ENCODE data around the gene BAIAP3. TPM values are rescaled to one million over a fixed set of nuclear protein-coding genes. Genes with fewer than 3 reads are reported as not detected.

The BAIAP3 gene
- total and polyA plus RNA-seq, 2 donors (not counting 3 experiments of a cell fraction or from before 2014, with no cell fraction given) = 0.36 to 0.66 TPM

GRCh38 chr16:1397779-1398178, 64.3 kb downstream of the BAIAP3 start:
- no peak for DNase-seq (ENCODE audit: low read depth, low spot score)
- Histone ChIP-seq H2AFZ (ENCODE audit: low read depth, low read length) (no peak overlapping the region), H3K36me3 (ENCODE audit: control insufficient read depth in 2 of 2, extremely low read depth in 1 of 2, insufficient read depth in 2 of 2, low read length in 2 of 2) (peaks cover 0 to 31% of the 10 kb centered on the region in 2 experiments), H3K9ac (replicated peaks; ENCODE audit: extremely low read depth, insufficient read depth, low read length) (no peak overlapping the region), H3K27ac (ENCODE audit: insufficient read depth, low read depth, low read length) (no peak overlapping the region), H3K4me1 (ENCODE audit: control insufficient read depth, extremely low read depth, insufficient read depth, low read length) (no peaks in the 10 kb centered on the region), H3K9me3 (replicated peaks; ENCODE audit: control insufficient read depth, insufficient read depth, low read length) (no peaks in the 10 kb centered on the region), H3K4me3 (replicated peaks in 1 of 3; ENCODE audit: insufficient read depth in 1 of 3, low read depth in 1 of 3, low read length in 3 of 3) (no peak overlapping the region), H3K4me2 (ENCODE audit: insufficient read depth, low read length) (no peak overlapping the region), H3K9me1 (replicated peaks; ENCODE audit: control insufficient read depth, extremely low read depth, insufficient read depth, low read length) (no peaks in the 10 kb centered on the region), H3K79me2 (ENCODE audit: control insufficient read depth, insufficient read depth, low read length) (no peaks in the 10 kb centered on the region), H4K20me1 (replicated peaks; ENCODE audit: control insufficient read depth, extremely low read depth, insufficient read depth, low read length) (no peaks in the 10 kb centered on the region), H3K27me3 (ENCODE audit: control insufficient read depth in 2 of 2, insufficient read depth in 2 of 2, low read length in 2 of 2) (no peaks in the 10 kb centered on the region)
- ChIA-PET CTCF (no interaction called here), POLR2A (no interaction called here)
- no peak for FAIRE-seq
- dilution Hi-C loops (cut with MboI; ENCODE audit: extremely low pct_ligation_motif_present, low sequenced_read_pairs) = no loop called here
- intact Hi-C loops (cut with micrococcal nuclease) = no loop called here
- no TSS peak for BruUV-seq (replicated peaks)
- TF ChIP-seq GATA2 (IDR thresholded peaks at IDR 0.05; ENCODE audit: insufficient read depth, insufficient read length, low read depth, low read length) (no peak), FOS (IDR thresholded peaks at IDR 0.05; ENCODE audit: borderline replicate concordance, insufficient read depth, low read length) (no peak), MYC (IDR thresholded peaks at IDR 0.05; ENCODE audit: low read depth, low read length) (no peak), EZH2 (IDR thresholded peaks at IDR 0.05; ENCODE audit: borderline replicate concordance, low read depth, low read length, severe bottlenecking) (no peak), JUN (IDR thresholded peaks at IDR 0.05; ENCODE audit: borderline replicate concordance, insufficient read depth, insufficient read length, low read depth) (no peak), MAX (IDR thresholded peaks at IDR 0.05; ENCODE audit: insufficient read depth, insufficient read length) (no peak), CTCF (IDR thresholded peaks at IDR 0.05; ENCODE audit: extremely low read depth in 1 of 2, insufficient read depth in 1 of 2, low read depth in 1 of 2, low read length in 2 of 2) (no peak), POLR2A (IDR thresholded peaks at IDR 0.05; ENCODE audit: low read depth, low read length) (no peak), POLR2AphosphoS5 (IDR thresholded peaks at IDR 0.05; ENCODE audit: insufficient read depth, low read depth, low read length) (no peak)
